Tibial nerve (tissue), 4 donors: Measurements from ENCODE around the gene CST5. TPM values are rescaled to one million over a fixed set of nuclear protein-coding genes. Genes with fewer than 3 reads are reported as not detected.

Experiments used
- DNase-seq, 2 donors: peaks; one replicate each; pipeline ENCODE4 v3.0.0-alpha.2; 2019; ENCODE audit warnings: low spot score in 2 of 2
- H3K27ac ChIP-seq, 4 donors: fragments of 200-600 bp; sonication (generic) in 3 of 4; one replicate each; pipeline ENCODE4 v1.5.1; 2017 to 2019; ENCODE audit warnings: mild to moderate bottlenecking in 1 of 4
- H3K27me3 ChIP-seq, 2 donors: fragments of 200-600 bp; sonication (generic) in 1 of 2; one replicate each; pipeline versions ENCODE4 v1.5.1 to v1.6.0; 2017 to 2019
- H3K36me3 ChIP-seq, 3 donors: fragments of 200-600 bp; sonication (generic); one replicate each; pipeline ENCODE4 v1.5.1; 2018 to 2019
- H3K4me1 ChIP-seq, 4 donors: fragments of 200-600 bp; sonication (generic) in 3 of 4; one replicate each; pipeline ENCODE4 v1.5.1; 2017 to 2019
- H3K4me3 ChIP-seq, 4 donors: fragments of 200-600 bp; sonication (generic) in 3 of 4; one replicate each; pipeline ENCODE4 v1.5.1; 2017 to 2019; ENCODE audit warnings: mild to moderate bottlenecking in 1 of 4, moderate library complexity in 1 of 4
- H3K9me3 ChIP-seq, 4 donors: fragments of 200-600 bp; sonication (generic) in 3 of 4; one replicate each; pipeline ENCODE4 v1.5.1; 2017 to 2019
- EP300 ChIP-seq, 2 donors: sonication (generic); formaldehyde crosslinking; IDR thresholded peaks; one replicate each; pipeline ENCODE4 v1.6.1; 2017; ENCODE audit warnings: antibody characterized with exemption in 2 of 2, mild to moderate bottlenecking in 1 of 2
- POLR2A ChIP-seq, 2 donors: fragments of 450-650 bp; IDR thresholded peaks; one replicate each; pipeline ENCODE4 v1.6.1; 2017; ENCODE audit warnings: antibody characterized with exemption in 2 of 2, mild to moderate bottlenecking in 2 of 2, moderate library complexity in 2 of 2
- WGBS, 2 donors: methylation state at CpG; one replicate each; pipeline ENCODE4 v1.1.5; 2018; 5-methylcytosine and 5-hydroxymethylcytosine counted together
- total RNA-seq, 4 donors: library from RNA; depleted of rRNA; stranded (reverse); fragments of >200 nt; gene quantifications; one replicate each; pipeline ENCODE4 v1.1.0, GENCODE V29; 2016
- TF ChIP-seq, protein P1 (sequence below), 5 experiments: fragments of 200-600 bp in 3 of 5; fragments of 450-650 bp in 2 of 5; sonication (generic) in 3 of 5; IDR thresholded peaks; one replicate each; pipeline ENCODE4 v1.5.1; 2016 to 2019; ENCODE audit warnings: antibody characterized with exemption in 5 of 5, mild to moderate bottlenecking in 3 of 5, moderate library complexity in 2 of 5

CST5 gene
- total RNA-seq, 4 donors from 2014 or later, result not detected

- no peak for DNase-seq
- H3K9me3 ChIP-seq, result no peaks in the 10 kb centered on the region
- H3K27ac ChIP-seq, result no peak overlapping the region
- peaks cover 0 to 10% (median 3%) of the 10 kb centered on the region in 4 donors for H3K4me1 ChIP-seq
- H3K4me3 ChIP-seq, result no peak overlapping the region
- WGBS, 2 donors, result 38 to 60% methylated on average over 3 of the region's 3 CpGs
- TF ChIP-seq EP300 (IDR thresholded peaks at IDR 0.05) (no peak), POLR2A (IDR thresholded peaks at IDR 0.05) (no peak)
- TF ChIP-seq, protein P1, sequence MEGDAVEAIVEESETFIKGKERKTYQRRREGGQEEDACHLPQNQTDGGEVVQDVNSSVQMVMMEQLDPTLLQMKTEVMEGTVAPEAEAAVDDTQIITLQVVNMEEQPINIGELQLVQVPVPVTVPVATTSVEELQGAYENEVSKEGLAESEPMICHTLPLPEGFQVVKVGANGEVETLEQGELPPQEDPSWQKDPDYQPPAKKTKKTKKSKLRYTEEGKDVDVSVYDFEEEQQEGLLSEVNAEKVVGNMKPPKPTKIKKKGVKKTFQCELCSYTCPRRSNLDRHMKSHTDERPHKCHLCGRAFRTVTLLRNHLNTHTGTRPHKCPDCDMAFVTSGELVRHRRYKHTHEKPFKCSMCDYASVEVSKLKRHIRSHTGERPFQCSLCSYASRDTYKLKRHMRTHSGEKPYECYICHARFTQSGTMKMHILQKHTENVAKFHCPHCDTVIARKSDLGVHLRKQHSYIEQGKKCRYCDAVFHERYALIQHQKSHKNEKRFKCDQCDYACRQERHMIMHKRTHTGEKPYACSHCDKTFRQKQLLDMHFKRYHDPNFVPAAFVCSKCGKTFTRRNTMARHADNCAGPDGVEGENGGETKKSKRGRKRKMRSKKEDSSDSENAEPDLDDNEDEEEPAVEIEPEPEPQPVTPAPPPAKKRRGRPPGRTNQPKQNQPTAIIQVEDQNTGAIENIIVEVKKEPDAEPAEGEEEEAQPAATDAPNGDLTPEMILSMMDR (IDR thresholded peaks at IDR 0.05), result no peak
- H3K27me3 ChIP-seq, result no peaks in the 10 kb centered on the region
- no peaks in the 10 kb centered on the region for H3K36me3 ChIP-seq
Observed at GRCh38 chr20:23873370-23874015, 6.1 kb downstream of the CST5 start.

GRCh38 chr20:23872065-23872464 is 7.5 kb downstream of the CST5 start:
- H3K4me1 ChIP-seq, result peaks cover 0 to 14% (median 3%) of the 10 kb centered on the region in 4 donors

DNA sequence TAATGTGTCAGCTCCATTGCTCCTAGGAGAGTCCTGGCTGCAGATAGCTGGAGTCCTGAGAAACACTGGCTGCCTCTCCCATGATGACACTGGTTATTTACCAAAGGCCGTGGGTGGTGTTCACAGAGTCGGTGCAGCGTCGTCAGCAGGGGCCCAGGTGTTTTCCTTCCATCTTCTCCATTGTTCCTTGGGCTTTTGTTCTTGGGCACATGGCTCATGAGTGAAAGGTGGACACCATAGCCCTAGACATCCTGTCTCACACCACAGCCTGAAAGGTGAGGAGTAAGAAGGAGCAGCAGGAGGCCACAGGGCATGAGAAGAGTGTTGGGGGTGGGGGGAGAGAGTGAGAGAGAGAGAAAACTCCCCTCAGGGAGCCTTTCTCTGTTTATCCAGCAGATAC is 9.1 kb downstream of the CST5 start:
- Histone ChIP-seq H3K36me3 (no peaks in the 10 kb centered on the region), H3K27me3 (no peaks in the 10 kb centered on the region), H3K27ac (peak overlapping the region in 1 of 4 donors; percentile 56), H3K4me1 (peaks cover 0 to 16% (median 3%) of the 10 kb centered on the region in 4 donors), H3K9me3 (no peaks in the 10 kb centered on the region), H3K4me3 (no peak overlapping the region)
- no peak for DNase-seq
- TF ChIP-seq, protein P1 (IDR thresholded peaks at IDR 0.05), result no peak
- no peak for TF ChIP-seq EP300 (IDR thresholded peaks at IDR 0.05)
- TF ChIP-seq POLR2A (IDR thresholded peaks at IDR 0.05), result no peak
- 31 to 68% methylated on average over 4 of the region's 4 CpGs for WGBS, 2 donors

More at GRCh38 chr20:23872065-23872464, 7.5 kb downstream of the CST5 start:
- DNase-seq, result no peak
- Histone ChIP-seq H3K9me3 (no peaks in the 10 kb centered on the region), H3K27ac (no peak overlapping the region), H3K36me3 (no peaks in the 10 kb centered on the region), H3K27me3 (no peaks in the 10 kb centered on the region), H3K4me3 (no peak overlapping the region)
- WGBS, 2 donors, result 77 to 83% methylated on average over 1 of the region's 1 CpG
- TF ChIP-seq, protein P1 (IDR thresholded peaks at IDR 0.05), result no peak
- TF ChIP-seq EP300 (IDR thresholded peaks at IDR 0.05) (no peak), POLR2A (IDR thresholded peaks at IDR 0.05) (no peak)

DNA sequence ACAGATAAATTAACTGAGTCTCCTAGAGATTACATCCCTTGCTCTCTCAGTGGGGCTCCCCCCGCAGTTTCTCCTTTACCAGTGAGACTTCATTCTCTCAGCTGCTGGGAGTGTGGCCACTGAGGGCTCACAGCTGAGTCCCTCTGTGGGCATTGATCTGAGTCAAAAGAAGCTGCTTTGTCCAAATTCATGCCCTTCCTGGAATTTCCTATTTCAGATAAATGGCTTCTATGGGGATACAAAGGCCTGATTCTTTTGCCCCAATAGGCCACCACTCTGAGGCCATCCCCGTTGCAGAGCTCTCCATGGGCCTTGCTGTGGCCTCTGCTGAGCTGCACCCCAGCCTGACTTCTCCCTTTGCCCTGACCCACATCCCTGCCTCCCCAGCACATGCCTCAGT is 10.0 kb downstream of the CST5 start:
- no peak overlapping the region for H3K4me3 ChIP-seq
- H3K36me3 ChIP-seq, result no peaks in the 10 kb centered on the region
- no peak for DNase-seq
- peaks cover 0 to 16% (median 3%) of the 10 kb centered on the region in 4 donors for H3K4me1 ChIP-seq
- H3K27ac ChIP-seq, result peak overlapping the region in 1 of 4 donors; percentile 56
- 41 to 54% methylated on average over 2 of the region's 2 CpGs for WGBS, 2 donors
- no peaks in the 10 kb centered on the region for H3K27me3 ChIP-seq
- no peak for TF ChIP-seq EP300 (IDR thresholded peaks at IDR 0.05)
- TF ChIP-seq POLR2A (IDR thresholded peaks at IDR 0.05), result no peak
- no peaks in the 10 kb centered on the region for H3K9me3 ChIP-seq

- peaks cover 0 to 2% (median 0%) of the 10 kb centered on the region in 4 donors for H3K9me3 ChIP-seq
- DNase-seq, result no peak
- H3K27me3 ChIP-seq, result no peaks in the 10 kb centered on the region
- no peaks in the 10 kb centered on the region for H3K36me3 ChIP-seq
- no peak overlapping the region for H3K27ac ChIP-seq
- H3K4me1 ChIP-seq, result peaks cover 0 to 16% (median 3%) of the 10 kb centered on the region in 4 donors
- TF ChIP-seq POLR2A (IDR thresholded peaks at IDR 0.05) (no peak), EP300 (IDR thresholded peaks at IDR 0.05) (no peak)
- TF ChIP-seq, protein P1 (IDR thresholded peaks at IDR 0.05), result no peak
- no peak overlapping the region for H3K4me3 ChIP-seq
- WGBS, 2 donors, result 36 to 41% methylated on average over 5 of the region's 5 CpGs
Observed at GRCh38 chr20:23868321-23868720, 11.2 kb downstream of the CST5 start.
